ENCODE data around the gene SUFU. TPM values are rescaled to one million over a fixed set of nuclear protein-coding genes. Genes with fewer than 3 reads are reported as not detected.

Gene SUFU
- total RNA-seq, 1 donor from 2014 or later = 13.5 TPM

- intact Hi-C loops (cut with DNase I) = no loop called here
- no peak for DNase-seq
- peaks cover 52% of the 10 kb centered on the region for H3K4me1 ChIP-seq
- no peaks in the 10 kb centered on the region for H3K9me3 ChIP-seq
- ATAC-seq = peak; percentile 40
- H3K27me3 ChIP-seq = no peaks in the 10 kb centered on the region
- H3K27ac ChIP-seq = peak overlapping the region; percentile 76
- no peak for TF ChIP-seq CTCF (IDR thresholded peaks at IDR 0.05)
- H3K36me3 ChIP-seq = peaks cover 10% of the 10 kb centered on the region
- H3K4me3 ChIP-seq = no peak overlapping the region
These were observed 117.9 kb downstream of the SUFU start for GRCh38 chr10:102621443-102622325.

- no peak overlapping the region for H3K4me3 ChIP-seq
- H3K27me3 ChIP-seq = no peaks in the 10 kb centered on the region
- ATAC-seq = no peak
- no peaks in the 10 kb centered on the region for H3K36me3 ChIP-seq
- peak; percentile 20 for DNase-seq
- no peak for TF ChIP-seq CTCF (IDR thresholded peaks at IDR 0.05)
- intact Hi-C loops (cut with DNase I) = no loop called here
- H3K27ac ChIP-seq = no peak overlapping the region
- no peaks in the 10 kb centered on the region for H3K9me3 ChIP-seq
- peaks cover 72% of the 10 kb centered on the region for H3K4me1 ChIP-seq
These were observed 120.3 kb downstream of the SUFU start for GRCh38 chr10:102624094-102624493.

- Histone ChIP-seq H3K4me1 (peaks cover 72% of the 10 kb centered on the region), H3K27ac (no peak overlapping the region), H3K4me3 (no peak overlapping the region), H3K27me3 (no peaks in the 10 kb centered on the region), H3K36me3 (peaks cover 2% of the 10 kb centered on the region), H3K9me3 (no peaks in the 10 kb centered on the region)
- ATAC-seq (no peak), DNase-seq (peak; percentile 32)
- TF ChIP-seq CTCF (IDR thresholded peaks at IDR 0.05) = no peak
- intact Hi-C loops (cut with DNase I) = no loop called here
These were observed 121.2 kb downstream of the SUFU start for GRCh38 chr10:102624751-102625645.

GRCh38 chr10:102626026-102626685, 122.4 kb downstream of the SUFU start:
- Histone ChIP-seq H3K4me3 (no peak overlapping the region), H3K27me3 (no peaks in the 10 kb centered on the region), H3K4me1 (peaks cover 62% of the 10 kb centered on the region), H3K27ac (peak overlapping the region; percentile 88), H3K36me3 (peaks cover 7% of the 10 kb centered on the region), H3K9me3 (no peaks in the 10 kb centered on the region)
- no peak for ATAC-seq
- intact Hi-C loops (cut with DNase I) = no loop called here
- peak; percentile 29 for DNase-seq
- no peak for TF ChIP-seq CTCF (IDR thresholded peaks at IDR 0.05)

- Histone ChIP-seq H3K4me3 (no peak overlapping the region), H3K4me1 (peaks cover 57% of the 10 kb centered on the region), H3K36me3 (peaks cover 7% of the 10 kb centered on the region), H3K27ac (peak overlapping the region; percentile 88), H3K27me3 (no peaks in the 10 kb centered on the region), H3K9me3 (no peaks in the 10 kb centered on the region)
- intact Hi-C loops (cut with DNase I) = no loop called here
- no peak for TF ChIP-seq CTCF (IDR thresholded peaks at IDR 0.05)
- peak; percentile 41 for DNase-seq
- ATAC-seq = no peak
These were observed 123.5 kb downstream of the SUFU start for GRCh38 chr10:102627291-102627735.
